Pons (tissue), 1 donor: ENCODE measurements around the gene PCDHGA12.

ENCODE experiments used
- DNase-seq: peaks from one replicate; pipeline ENCODE4 v3.0.0-alpha.2; 2016; ENCODE audit warnings: low spot score

Gene PCDHGA12

GRCh38 chr5:141439411-141440141 lies 9.3 kb downstream of the PCDHGA12 start:
- DNase-seq: no peak

GRCh38 chr5:141440341-141440740 lies 10.0 kb downstream of the PCDHGA12 start:
- DNase-seq: no peak

DNA sequence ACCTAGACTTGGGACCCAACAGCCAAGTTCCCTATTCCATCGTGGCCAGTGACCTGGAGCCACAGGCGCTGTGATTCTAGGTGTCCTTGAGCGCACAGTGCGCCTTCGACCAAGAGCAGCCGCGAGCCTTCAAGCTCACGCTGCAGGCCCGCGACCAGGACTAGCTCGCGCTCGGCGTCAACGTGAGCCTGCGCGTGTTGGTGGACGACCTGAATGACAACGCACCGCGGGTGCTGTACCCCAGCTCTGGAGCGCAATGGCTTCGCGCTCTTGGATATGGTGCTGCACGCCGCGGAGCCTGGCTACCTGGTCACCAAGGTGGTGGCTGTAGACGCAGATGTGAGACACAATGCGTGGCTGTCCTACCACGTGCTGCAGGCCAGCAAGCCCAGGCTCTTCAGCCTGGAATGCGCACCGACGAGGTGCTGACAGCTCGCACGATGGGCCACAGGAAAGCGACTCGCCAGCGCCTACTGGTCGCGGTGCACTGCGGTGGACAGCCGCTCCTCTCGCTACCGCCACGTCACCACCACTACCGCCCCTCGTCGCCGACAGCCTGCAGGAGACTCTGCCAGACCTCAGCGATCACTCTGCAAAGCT lies 11.4 kb downstream of the PCDHGA12 start:
- no peak for DNase-seq

DNA sequence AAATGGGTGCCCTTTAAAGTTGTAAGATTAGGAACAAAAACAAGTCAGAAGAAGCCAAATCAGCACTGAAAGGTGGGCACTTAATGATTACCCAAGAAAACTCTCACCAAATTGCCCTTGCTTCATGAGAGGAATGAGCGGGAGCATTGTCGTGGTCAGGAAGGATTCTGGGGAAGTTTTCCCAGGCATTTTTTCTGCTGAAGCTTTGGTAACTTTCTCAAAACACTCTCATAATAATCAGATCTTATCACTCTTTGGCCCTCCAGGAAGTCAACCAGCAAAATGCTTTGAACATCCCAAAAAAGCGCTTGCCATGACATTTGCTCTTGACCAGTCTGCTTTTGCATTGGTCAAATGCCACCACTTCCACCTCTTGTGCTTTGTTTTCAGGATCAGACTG lies 35.0 kb downstream of the PCDHGA12 start:
- DNase-seq: no peak

GRCh38 chr5:141475625-141476131 lies 45.4 kb downstream of the PCDHGA12 start, which contains the start of gene PCDHGC3:
Gene PCDHGC3, plus strand, starts transcription at chr5:141475966. Its CDS starts 151 bp downstream, at chr5:141476117.
- peak; percentile 85 for DNase-seq

GRCh38 chr5:141476132-141476911 lies 46.0 kb downstream of the PCDHGA12 start:
- no peak for DNase-seq

DNA sequence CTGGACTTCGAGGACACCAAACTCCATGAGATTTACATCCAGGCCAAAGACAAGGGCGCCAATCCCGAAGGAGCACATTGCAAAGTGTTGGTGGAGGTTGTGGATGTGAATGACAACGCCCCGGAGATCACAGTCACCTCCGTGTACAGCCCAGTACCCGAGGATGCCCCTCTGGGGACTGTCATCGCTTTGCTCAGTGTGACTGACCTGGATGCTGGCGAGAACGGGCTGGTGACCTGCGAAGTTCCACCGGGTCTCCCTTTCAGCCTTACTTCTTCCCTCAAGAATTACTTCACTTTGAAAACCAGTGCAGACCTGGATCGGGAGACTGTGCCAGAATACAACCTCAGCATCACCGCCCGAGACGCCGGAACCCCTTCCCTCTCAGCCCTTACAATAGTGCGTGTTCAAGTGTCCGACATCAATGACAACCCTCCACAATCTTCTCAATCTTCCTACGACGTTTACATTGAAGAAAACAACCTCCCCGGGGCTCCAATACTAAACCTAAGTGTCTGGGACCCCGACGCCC lies 46.8 kb downstream of the PCDHGA12 start:
- no peak for DNase-seq

- DNase-seq: no peak
Measured at GRCh38 chr5:141477815-141478214, 47.5 kb downstream of the PCDHGA12 start.

DNA sequence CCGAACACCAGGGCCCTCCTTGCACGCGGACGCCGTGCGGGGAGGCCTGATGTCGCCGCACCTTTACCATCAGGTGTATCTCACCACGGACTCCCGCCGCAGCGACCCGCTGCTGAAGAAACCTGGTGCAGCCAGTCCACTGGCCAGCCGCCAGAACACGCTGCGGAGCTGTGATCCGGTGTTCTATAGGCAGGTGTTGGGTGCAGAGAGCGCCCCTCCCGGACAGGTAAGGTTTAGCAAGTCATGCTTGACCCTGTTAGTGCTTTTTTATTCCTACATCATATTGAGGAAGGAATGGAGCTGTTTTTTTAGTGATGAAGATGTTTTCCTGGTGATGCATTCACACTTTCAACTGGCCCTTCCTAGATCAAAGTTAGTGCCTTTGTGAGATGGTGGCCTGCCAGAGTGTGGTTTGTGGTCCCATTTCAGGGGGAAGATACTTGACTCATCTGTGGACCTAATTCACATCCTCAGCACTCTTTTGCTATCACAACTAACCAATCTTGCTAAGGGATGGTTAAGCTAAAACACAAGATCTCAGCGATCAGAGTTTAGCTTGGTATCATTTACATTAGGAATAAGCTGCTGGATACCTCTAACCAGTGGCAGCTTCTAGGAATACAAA lies 48.1 kb downstream of the PCDHGA12 start:
- DNase-seq: no peak

GRCh38 chr5:141479776-141480175 lies 49.5 kb downstream of the PCDHGA12 start:
- DNase-seq: no peak
